ENCODE data around the gene CDK2.

GRCh38 chr12:55932551-55932910 lies 34.1 kb upstream of the CDK2 start:
- TF ChIP-seq CTCF (optimal IDR thresholded peaks at IDR 0.05 in 1 of 3, IDR thresholded peaks at IDR 0.05 in 1 of 3, conservative IDR thresholded peaks at IDR 0.05 in 1 of 3; ENCODE audit: extremely low read depth in 1 of 3, insufficient read depth in 2 of 3, low read length in 3 of 3) (no peak), EZH2 (IDR thresholded peaks at IDR 0.05; ENCODE audit: low read length) (no peak)

All from keratinocyte (primary cell).